HEK293 (cell line): ENCODE results near the gene CEP55.

Experiments
- CTCF ChIA-PET: fragments of 350-600 bp; formaldehyde crosslinking; extraction: SDS; loops from one replicate; lab custom pipeline; 2021; ENCODE audit warnings: antibody characterized with exemption; lab: Yijun Ruan, JAX
- POLR2A ChIA-PET: fragments of 300-600 bp; formaldehyde crosslinking; extraction: SDS; loops from one replicate; lab custom pipeline; 2020; ENCODE audit warnings: antibody characterized with exemption, inconsistent platforms; lab: Yijun Ruan, JAX
- H3K27ac ChIP-seq: fragments of 200-500 bp; sonication (Bioruptor generic); 2 replicates; pipeline ENCODE4 v1.5.1; 2014; ENCODE audit warnings: low read depth, low read length, control low read depth, inconsistent platforms; ENCODE audit errors: extremely low read depth
- H3K36me3 ChIP-seq, 2 experiments: fragments of 200-500 bp in 1 of 2; sonication (Bioruptor generic) in 1 of 2; 1 replicate in 1 of 2; 2 replicates in 1 of 2; pipeline ENCODE4 v1.5.1; 2014 to 2017; ENCODE audit warnings: inconsistent platforms in 2 of 2, low read length in 2 of 2; ENCODE audit not compliant: control insufficient read depth in 2 of 2, insufficient read depth in 1 of 2
- H3K4me1 ChIP-seq: fragments of 200-500 bp; sonication (Bioruptor generic); 2 replicates; pipeline ENCODE4 v1.5.1; 2014; ENCODE audit warnings: mild to moderate bottlenecking, low read length, inconsistent platforms; ENCODE audit not compliant: control insufficient read depth, insufficient read depth
- H3K4me3 ChIP-seq: 2 replicates; pipeline ENCODE4 v1.5.1; 2011; ENCODE audit warnings: low read depth, mild to moderate bottlenecking, control low read depth, low read length, moderate library complexity
- H3K9me3 ChIP-seq: fragments of 200-500 bp; sonication (Bioruptor generic); 2 replicates; pipeline ENCODE4 v1.5.1; 2014; ENCODE audit warnings: low read depth, low read length, inconsistent platforms; ENCODE audit not compliant: control insufficient read depth, insufficient read depth
- HOXA7 ChIP-seq: sonication (generic); formaldehyde crosslinking; IDR thresholded peaks from 2 replicates; pipeline ENCODE4 v1.8.1; 2022; ENCODE audit warnings: missing genetic modification reagents, borderline replicate concordance
- KLF1 ChIP-seq: fragments of 450-650 bp; formaldehyde crosslinking; IDR thresholded peaks from 2 replicates; pipeline ENCODE4 v1.5.1; 2016; ENCODE audit warnings: missing biosample characterization, missing genetic modification characterization
- PRDM1 ChIP-seq: fragments of 450-650 bp; formaldehyde crosslinking; IDR thresholded peaks from 2 replicates; pipeline ENCODE4; 2016; ENCODE audit warnings: missing biosample characterization, missing genetic modification characterization
- SP3 ChIP-seq: fragments of 450-650 bp; formaldehyde crosslinking; IDR thresholded peaks from 2 replicates; pipeline ENCODE4 v1.5.1; 2016; ENCODE audit warnings: missing biosample characterization, missing genetic modification characterization
- ZBTB49 ChIP-seq: fragments of 450-650 bp; formaldehyde crosslinking; IDR thresholded peaks from 2 replicates; pipeline ENCODE4 v1.5.1; 2016; ENCODE audit warnings: missing biosample characterization, missing genetic modification characterization, low read depth
- ZIC2 ChIP-seq: fragments of 450-650 bp; formaldehyde crosslinking; IDR thresholded peaks from 2 replicates; pipeline ENCODE4 v1.5.1; 2016; ENCODE audit warnings: missing biosample characterization, missing genetic modification characterization
- ZNF132 ChIP-seq: fragments of 450-650 bp; formaldehyde crosslinking; IDR thresholded peaks from 2 replicates; pipeline ENCODE4 v1.5.1; 2017; ENCODE audit warnings: missing biosample characterization, missing genetic modification characterization, borderline replicate concordance
- ZNF16 ChIP-seq: fragments of 450-650 bp; formaldehyde crosslinking; IDR thresholded peaks from 2 replicates; pipeline ENCODE4 v1.5.1; 2016; ENCODE audit warnings: low read depth, missing biosample characterization, missing genetic modification characterization
- ZNF274 ChIP-seq, 2 experiments: fragments of 200-500 bp in 1 of 2; fragments of 450-650 bp in 1 of 2; sonication (Bioruptor generic) in 1 of 2; formaldehyde crosslinking in 1 of 2; IDR thresholded peaks; 2 replicates each; pipeline versions ENCODE4 v1.5.1 to v1.6.1; 2014 to 2016; ENCODE audit warnings: borderline replicate concordance in 1 of 2, inconsistent platforms in 1 of 2, low read length in 1 of 2, missing biosample characterization in 1 of 2, missing genetic modification characterization in 1 of 2
- ZNF280C ChIP-seq: fragments of 450-650 bp; formaldehyde crosslinking; IDR thresholded peaks from 2 replicates; pipeline ENCODE4 v1.5.1; 2016; ENCODE audit warnings: missing biosample characterization, missing genetic modification characterization
- ZNF529 ChIP-seq: fragments of 450-650 bp; formaldehyde crosslinking; IDR thresholded peaks from 2 replicates; pipeline ENCODE4 v1.5.1; 2017; ENCODE audit warnings: missing genetic modification characterization, missing biosample characterization; ENCODE audit not compliant: insufficient replicate concordance
- ZNF558 ChIP-seq: fragments of 450-650 bp; formaldehyde crosslinking; IDR thresholded peaks from 2 replicates; pipeline ENCODE4 v1.5.1; 2016; ENCODE audit warnings: missing biosample characterization, missing genetic modification characterization
- ZNF571 ChIP-seq: fragments of 450-650 bp; formaldehyde crosslinking; IDR thresholded peaks from 2 replicates; pipeline ENCODE4 v1.5.0; 2017; ENCODE audit warnings: missing biosample characterization, missing genetic modification characterization
- ZNF585B ChIP-seq: fragments of 450-650 bp; formaldehyde crosslinking; IDR thresholded peaks from 2 replicates; pipeline ENCODE4 v1.5.1; 2016; ENCODE audit warnings: missing biosample characterization, missing genetic modification characterization
- ZNF600 ChIP-seq: fragments of 450-650 bp; formaldehyde crosslinking; IDR thresholded peaks from 2 replicates; pipeline ENCODE4 v1.5.1; 2016; ENCODE audit warnings: missing biosample characterization, missing genetic modification characterization
- ZNF645 ChIP-seq: fragments of 450-650 bp; formaldehyde crosslinking; IDR thresholded peaks from 2 replicates; pipeline ENCODE4; 2016; ENCODE audit warnings: missing biosample characterization, missing genetic modification characterization
- ZNF701 ChIP-seq: fragments of 450-650 bp; formaldehyde crosslinking; IDR thresholded peaks from 2 replicates; pipeline ENCODE4 v1.5.1; 2016; ENCODE audit warnings: missing biosample characterization, missing genetic modification characterization
- ZNF707 ChIP-seq: fragments of 450-650 bp; formaldehyde crosslinking; IDR thresholded peaks from 2 replicates; pipeline ENCODE4 v1.5.1; 2016; ENCODE audit warnings: missing biosample characterization, missing genetic modification characterization
- ZNF768 ChIP-seq: fragments of 450-650 bp; formaldehyde crosslinking; IDR thresholded peaks from 2 replicates; pipeline ENCODE4 v1.5.1; 2018; ENCODE audit warnings: missing biosample characterization, mild to moderate bottlenecking, missing genetic modification characterization
- ZNF777 ChIP-seq: fragments of 450-650 bp; formaldehyde crosslinking; IDR thresholded peaks from 2 replicates; pipeline ENCODE4 v1.5.1; 2017; ENCODE audit warnings: missing biosample characterization, missing genetic modification characterization, borderline replicate concordance
- ZXDB ChIP-seq: fragments of 450-650 bp; formaldehyde crosslinking; IDR thresholded peaks from 2 replicates; pipeline ENCODE4 v1.5.1; 2016; ENCODE audit warnings: missing biosample characterization, missing genetic modification characterization

The CEP55 gene

DNA sequence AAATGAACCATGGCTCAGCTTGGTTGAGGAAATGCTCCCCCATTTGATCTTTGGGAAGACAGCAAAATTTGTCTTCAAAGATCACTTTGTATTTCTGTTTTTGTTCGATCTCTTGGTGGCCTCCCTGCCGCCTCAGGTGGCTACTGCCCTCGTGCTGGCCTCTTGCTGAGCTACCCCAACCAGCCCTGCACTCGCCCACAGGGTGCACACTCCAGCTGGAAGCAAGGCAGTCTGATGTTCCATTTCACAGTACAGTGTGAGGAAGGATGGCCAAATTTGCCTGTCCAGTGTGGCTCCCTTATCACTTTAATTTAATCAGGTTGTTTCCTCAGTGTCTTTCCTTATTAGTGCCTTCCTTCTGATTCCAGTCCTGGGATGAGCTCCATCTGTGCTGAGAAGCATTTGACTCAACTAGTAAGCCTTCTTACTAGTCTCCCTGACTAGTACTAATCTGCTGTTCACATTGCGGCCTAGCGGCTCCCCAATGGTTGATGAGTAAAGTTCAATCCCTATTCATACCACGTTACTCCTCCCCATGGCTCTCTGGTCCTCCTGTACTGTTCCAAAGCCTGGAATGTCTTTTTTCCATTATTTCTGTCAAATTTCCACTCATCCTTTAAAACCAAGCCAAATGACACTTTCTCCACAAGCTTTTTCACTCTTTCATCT, 22.5 kb upstream of the CEP55 start:
- ChIA-PET POLR2A (no interaction called here), CTCF (interaction anchor here (0.7 to 7.8 kb wide), 4 partner anchors 10 to 97 kb away, joined by 3 to 67 read pairs (median 3); no protein-coding TSS in a partner anchor)
- H3K36me3 ChIP-seq: no peaks in the 10 kb centered on the region
- H3K9me3 ChIP-seq: no peaks in the 10 kb centered on the region
- no peak overlapping the region for H3K4me3 ChIP-seq
- H3K4me1 ChIP-seq: no peaks in the 10 kb centered on the region
- TF ChIP-seq ZNF701: no peak
- no peak for TF ChIP-seq ZNF768
- no peak for TF ChIP-seq ZNF600
- TF ChIP-seq ZNF274 (IDR thresholded peaks at IDR 0.05; ENCODE audit: low read length): no peak
- TF ChIP-seq ZNF274 (tag by site-specific recombination; IDR thresholded peaks at IDR 0.05; ENCODE audit: borderline replicate concordance): no peak
- no peak for TF ChIP-seq ZNF16 (tag by site-specific recombination)
- no peak for TF ChIP-seq ZNF280C
- TF ChIP-seq SP3 (tag by site-specific recombination): no peak
- no peak for TF ChIP-seq ZNF585B (tag by site-specific recombination)
- TF ChIP-seq ZNF529 (tag by site-specific recombination): no peak
- no peak for TF ChIP-seq HOXA7 (CRISPR knock-in tag)
- TF ChIP-seq ZNF707 (tag by site-specific recombination): no peak
- no peak overlapping the region for H3K27ac ChIP-seq

DNA sequence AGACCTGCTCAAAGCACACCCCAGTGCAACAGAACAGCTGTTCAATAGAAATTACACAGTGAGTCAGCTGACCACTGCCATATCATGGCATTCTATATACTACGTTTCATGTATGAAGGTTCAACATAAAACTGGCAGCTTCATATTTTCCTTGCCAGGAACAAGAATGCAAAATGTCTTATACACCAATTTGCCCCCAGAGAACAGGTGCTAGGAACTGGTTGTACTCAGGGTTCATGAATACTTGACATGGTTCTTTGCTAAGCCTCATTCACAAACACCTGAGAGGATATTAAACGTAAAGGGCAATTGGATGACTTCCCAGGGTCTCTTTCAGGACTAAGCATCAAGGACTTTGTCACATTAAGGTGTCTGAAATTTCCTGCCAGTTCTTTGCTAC, 21.2 kb upstream of the CEP55 start:
- POLR2A ChIA-PET: interaction anchor here (0.6 to 1.1 kb wide), 2 partner anchors 17 to 21 kb away, joined by 4 to 5 read pairs; no protein-coding TSS in a partner anchor
- CTCF ChIA-PET: interaction anchor here (0.5 to 7.8 kb wide), 3 partner anchors 12 to 98 kb away, joined by 3 to 67 read pairs (median 3); no protein-coding TSS in a partner anchor
- H3K27ac ChIP-seq: no peak overlapping the region
- TF ChIP-seq ZXDB: no peak
- H3K9me3 ChIP-seq: no peaks in the 10 kb centered on the region
- H3K4me1 ChIP-seq: no peaks in the 10 kb centered on the region
- H3K36me3 ChIP-seq: no peaks in the 10 kb centered on the region
- H3K4me3 ChIP-seq: no peak overlapping the region

GRCh38 chr10:93475871-93476270, 20.5 kb upstream of the CEP55 start:
- H3K27ac ChIP-seq: no peak overlapping the region
- TF ChIP-seq KLF1 (tag by site-specific recombination) (no peak), ZIC2 (tag by site-specific recombination) (0 out of 2 replicates have a peak, but pooled peaks have one; percentile 9), ZNF132 (no peak), ZNF571 (tag by site-specific recombination) (no peak), PRDM1 (tag by site-specific recombination) (peak; percentile 34; the same call in 1 of the 2 replicates), ZBTB49 (tag by site-specific recombination) (no peak), ZNF645 (tag by site-specific recombination) (no peak), ZNF558 (tag by site-specific recombination) (no peak), ZNF777 (tag by site-specific recombination) (no peak)
- ChIA-PET CTCF (interaction anchor here (0.5 to 7.8 kb wide), 7 partner anchors 23 to 103 kb away, joined by 3 to 67 read pairs (median 3); no protein-coding TSS in a partner anchor), POLR2A (interaction anchor here (0.6 to 1.1 kb wide), 4 partner anchors 17 to 34 kb away, joined by 4 to 7 read pairs (median 4); no protein-coding TSS in a partner anchor)
- H3K9me3 ChIP-seq: no peaks in the 10 kb centered on the region
- H3K4me1 ChIP-seq: no peaks in the 10 kb centered on the region
- H3K36me3 ChIP-seq: no peaks in the 10 kb centered on the region
- no peak overlapping the region for H3K4me3 ChIP-seq
